GM19455 (cell line): ENCODE results near the gene HAUS7.

ENCODE experiments used
- ATAC-seq: cut with Tn5 transposase; IDR thresholded peaks from one replicate; pipeline ENCODE4 v1.9.1; 2021; ENCODE audit not compliant: unreplicated experiment

HAUS7 gene

GRCh38 chrX:153457136-153457825 is 13.1 kb downstream of the HAUS7 start:
- ATAC-seq, result no peak

GRCh38 chrX:153456704-153457103 is 13.7 kb downstream of the HAUS7 start:
- ATAC-seq, result no peak

GRCh38 chrX:153456161-153456560 is 14.2 kb downstream of the HAUS7 start:
- ATAC-seq, result no peak

- ATAC-seq, result no peak
These were observed 14.8 kb downstream of the HAUS7 start for GRCh38 chrX:153455571-153455970.

- no peak for ATAC-seq
These were observed 15.3 kb downstream of the HAUS7 start for GRCh38 chrX:153454901-153455550.

- no peak for ATAC-seq
These were observed 19.5 kb downstream of the HAUS7 start for GRCh38 chrX:153450949-153451277.

GRCh38 chrX:153450114-153450948 is 20.0 kb downstream of the HAUS7 start:
- no peak for ATAC-seq

GRCh38 chrX:153449368-153450113 is 20.8 kb downstream of the HAUS7 start:
- no peak for ATAC-seq

- ATAC-seq, result no peak
These were observed 21.6 kb downstream of the HAUS7 start for GRCh38 chrX:153448556-153449367.

- no peak for ATAC-seq
These were observed 22.8 kb downstream of the HAUS7 start for GRCh38 chrX:153447581-153447960.

- no peak for ATAC-seq
These were observed 23.3 kb downstream of the HAUS7 start for GRCh38 chrX:153446950-153447580.

- no peak for ATAC-seq
These were observed 23.8 kb downstream of the HAUS7 start for GRCh38 chrX:153446636-153446936.

GRCh38 chrX:153445856-153446635 is 24.3 kb downstream of the HAUS7 start, which contains the start of gene TREX2:
Gene TREX2 (minus strand): TSS chrX:153446056. CDS start chrX:153445430, 626 bp downstream.
- no peak for ATAC-seq

- ATAC-seq, result no peak
These were observed 25.1 kb downstream of the HAUS7 start for GRCh38 chrX:153445106-153445855.

GRCh38 chrX:153444333-153445011 is 25.9 kb downstream of the HAUS7 start:
- no peak for ATAC-seq

- no peak for ATAC-seq
These were observed 26.7 kb downstream of the HAUS7 start for GRCh38 chrX:153443476-153444332.

- no peak for ATAC-seq
These were observed 27.9 kb downstream of the HAUS7 start for GRCh38 chrX:153442463-153442862.
